GM19043 (cell line): ENCODE results near the gene TPK1.
A peak's percentile ranks its signal among the peaks of the same experiment; 100 is the strongest.

Experiments used
- ATAC-seq: cut with Tn5 transposase; IDR thresholded peaks from one replicate; pipeline ENCODE4 v1.9.1; 2021; ENCODE audit warnings: low read depth; ENCODE audit not compliant: unreplicated experiment

TPK1 gene

DNA sequence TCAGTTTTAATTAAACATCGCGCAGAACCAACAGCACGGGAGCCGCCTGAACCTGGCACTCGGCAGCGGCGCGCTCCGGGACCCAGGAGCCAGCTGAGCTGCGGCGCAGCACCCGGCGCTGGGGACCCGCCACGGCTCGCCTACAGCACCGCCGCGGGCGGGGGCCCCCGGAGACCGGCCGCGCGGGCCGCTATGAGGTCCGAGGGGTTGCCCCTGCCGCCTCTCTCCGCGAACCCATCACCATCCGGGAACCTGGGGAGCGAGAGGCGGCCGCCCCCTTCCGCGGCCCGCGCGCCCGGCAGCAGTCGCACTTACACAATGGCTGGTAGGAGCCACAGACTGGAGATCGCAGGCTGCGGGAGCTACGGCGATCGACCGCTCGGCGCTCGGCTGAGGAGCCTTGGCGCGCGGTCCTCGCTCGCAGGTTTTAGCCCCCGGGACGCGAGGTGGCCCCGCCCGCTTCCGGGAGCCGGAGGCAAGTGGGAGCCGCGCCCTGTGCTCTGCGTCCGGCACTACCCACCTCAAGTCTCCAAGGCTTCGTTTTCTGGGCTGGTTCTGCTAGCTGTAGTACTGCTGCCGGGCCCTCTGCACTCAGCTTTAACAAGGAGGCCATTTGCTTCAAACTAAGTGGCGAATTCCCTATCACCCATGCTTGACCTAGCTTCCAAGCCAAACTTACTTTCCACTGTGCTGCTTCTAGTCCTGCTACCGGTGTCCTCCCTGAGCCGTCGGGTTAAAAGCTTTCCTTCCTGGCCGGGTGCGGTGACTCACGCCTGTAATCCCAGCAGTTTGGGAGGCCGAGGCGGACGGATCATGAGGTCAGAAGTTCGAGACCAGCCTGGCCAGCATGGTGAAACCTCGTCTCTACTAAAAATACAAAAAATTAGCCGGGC, at the start of gene TPK1:
Gene TPK1 (minus strand): TSS at position 402 of the 893 bp plus-strand sequence. CDS start 451 bp downstream, outside the sequence.
- peak; percentile 77 for ATAC-seq

DNA sequence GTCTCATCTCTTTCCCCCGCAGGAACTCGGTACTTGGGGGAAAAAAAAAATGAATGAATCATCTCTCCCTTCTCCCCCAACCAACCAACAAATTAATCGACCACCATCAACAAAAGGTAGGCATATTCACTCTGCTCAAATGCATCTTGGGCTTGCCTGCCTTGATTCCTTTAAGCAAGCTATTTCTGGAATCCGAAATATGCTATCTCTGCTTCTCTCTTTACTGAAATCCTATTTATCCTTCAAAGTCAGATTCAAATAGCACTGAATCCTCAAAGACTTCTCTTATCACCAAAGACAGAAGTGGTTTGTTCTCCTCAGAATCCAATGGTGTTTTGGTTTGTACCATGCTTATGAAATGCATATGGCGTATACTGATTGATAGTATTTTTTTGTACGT, 49.6 kb upstream of the TPK1 start:
- ATAC-seq, result no peak

DNA sequence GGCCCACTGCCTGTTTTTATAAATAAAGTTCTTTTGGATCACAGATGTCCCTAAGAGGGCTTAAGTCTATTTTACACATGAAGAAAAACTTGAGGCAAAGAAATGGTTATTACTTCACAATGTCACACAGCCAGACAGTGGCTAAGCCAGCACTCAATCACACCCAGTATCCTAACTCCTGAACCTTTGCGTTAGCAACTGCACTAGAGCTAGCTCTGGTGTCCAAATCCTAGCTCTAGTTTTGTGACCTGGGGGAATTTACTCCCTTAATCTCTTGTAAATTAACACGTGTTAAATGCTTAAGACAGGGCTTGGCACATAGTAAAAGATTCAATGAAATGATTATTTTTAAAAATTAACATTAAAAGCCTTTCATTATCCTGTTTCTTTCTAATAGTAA, 49.0 kb upstream of the TPK1 start:
- ATAC-seq, result no peak

DNA sequence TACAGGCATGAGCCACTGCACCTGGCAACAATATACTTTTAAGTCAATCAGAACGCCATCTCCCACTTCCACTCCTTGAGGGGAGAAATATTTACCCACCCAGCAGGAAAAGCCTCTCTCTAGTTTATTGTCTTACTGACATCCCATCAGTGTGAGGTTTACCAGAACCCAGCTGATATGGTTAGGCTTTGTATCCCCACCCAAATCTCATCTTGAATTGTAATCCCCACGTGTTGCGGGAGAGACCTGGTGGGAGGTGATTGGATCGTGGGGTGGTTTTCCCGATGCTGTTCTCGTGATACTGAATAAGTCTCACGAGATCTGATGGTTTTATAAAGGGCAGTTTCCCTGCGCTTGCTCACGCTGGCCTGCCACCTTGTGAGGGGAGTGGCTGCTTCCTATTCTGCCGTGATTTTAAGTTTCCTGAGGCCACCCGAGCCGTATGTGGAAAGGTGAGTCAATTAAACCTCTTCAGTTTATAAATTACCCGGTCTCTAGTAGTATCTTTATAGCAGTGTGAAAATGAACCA, 37.5 kb upstream of the TPK1 start:
- ATAC-seq, result no peak

DNA sequence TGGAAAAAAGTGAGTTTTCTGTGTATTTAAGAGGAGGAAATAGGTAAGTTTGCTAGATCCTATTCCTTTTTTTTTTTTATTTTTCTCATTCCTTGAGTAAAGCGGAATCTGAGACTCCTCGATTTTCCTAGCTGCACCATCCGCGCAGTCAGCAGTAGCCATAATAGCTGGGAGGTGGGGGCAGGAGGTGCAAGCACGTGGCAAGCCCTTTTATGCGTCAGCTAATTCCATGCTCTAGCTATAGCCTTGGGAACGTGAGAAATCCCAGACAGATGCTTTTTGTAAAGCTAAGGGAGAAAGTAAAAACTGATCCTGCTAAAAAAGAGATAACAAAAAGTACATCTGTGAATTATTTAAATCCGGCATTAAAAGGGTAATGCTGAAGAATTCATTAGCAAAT, 33.2 kb upstream of the TPK1 start:
- no peak for ATAC-seq

DNA sequence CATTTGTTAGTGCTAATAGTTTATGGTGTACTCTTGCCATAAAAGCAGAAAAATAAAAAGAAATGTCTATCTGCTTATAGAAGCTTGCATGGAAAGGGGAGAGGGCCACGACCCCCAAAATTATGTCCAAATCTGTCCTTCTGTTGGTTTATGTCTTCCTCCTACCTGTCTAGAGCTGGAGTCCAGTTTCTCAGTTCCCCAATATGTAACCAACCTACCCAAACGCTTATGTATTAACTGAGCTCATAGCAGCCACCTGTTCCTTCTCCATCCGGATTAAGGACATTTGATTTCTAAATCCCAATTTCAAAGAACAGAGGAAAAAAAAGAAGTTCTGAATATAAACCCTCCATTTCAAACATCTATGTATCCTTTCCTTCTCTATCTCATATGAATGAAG, 30.3 kb upstream of the TPK1 start:
- no peak for ATAC-seq

DNA sequence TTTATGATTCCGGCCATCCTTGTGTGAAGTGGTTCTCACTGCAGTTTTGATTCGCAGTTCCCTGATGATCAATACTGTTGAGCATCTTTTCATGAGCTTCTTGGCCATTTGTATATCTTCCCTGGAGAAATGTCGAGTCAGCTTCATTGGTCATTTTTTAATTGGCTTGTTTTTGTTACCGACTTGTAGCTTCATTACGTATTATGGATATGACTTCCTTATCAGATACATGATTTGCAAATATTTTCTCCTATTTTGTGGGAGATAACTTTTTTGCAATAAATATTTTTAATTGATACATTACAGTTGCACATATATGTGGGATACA, 27.4 kb upstream of the TPK1 start:
- ATAC-seq, result no peak

DNA sequence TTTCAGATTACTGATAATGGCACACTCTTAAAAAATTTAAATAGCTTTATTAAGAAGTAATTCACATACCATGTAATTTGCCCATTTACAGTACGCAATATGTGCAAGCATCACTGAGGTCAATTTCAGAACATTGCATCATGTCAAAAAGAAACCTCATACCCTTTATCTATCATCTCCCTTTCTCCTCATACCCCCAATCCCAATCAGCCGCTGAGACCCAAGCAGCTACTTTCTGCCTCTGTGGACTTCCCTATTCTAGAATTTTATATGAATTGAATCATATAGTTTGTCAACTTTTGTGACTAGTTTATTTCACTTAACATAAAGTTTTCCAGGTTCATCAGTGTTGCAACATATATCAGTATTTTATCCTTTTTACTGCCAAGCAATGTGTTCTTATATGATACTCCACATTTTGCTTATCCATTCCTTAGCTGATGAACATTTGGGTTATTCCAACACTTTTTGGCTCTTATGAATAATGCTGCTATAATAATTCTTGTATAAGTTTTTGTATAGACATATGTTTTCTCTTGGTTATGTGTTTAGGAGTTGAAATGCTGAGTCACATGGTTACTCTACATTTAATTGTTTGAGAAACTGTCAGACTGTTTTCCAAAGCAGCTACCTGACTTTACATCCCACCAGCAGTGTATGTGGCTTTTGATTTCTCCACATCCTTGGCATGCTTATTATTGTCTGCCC, 26.9 kb upstream of the TPK1 start:
- no peak for ATAC-seq

DNA sequence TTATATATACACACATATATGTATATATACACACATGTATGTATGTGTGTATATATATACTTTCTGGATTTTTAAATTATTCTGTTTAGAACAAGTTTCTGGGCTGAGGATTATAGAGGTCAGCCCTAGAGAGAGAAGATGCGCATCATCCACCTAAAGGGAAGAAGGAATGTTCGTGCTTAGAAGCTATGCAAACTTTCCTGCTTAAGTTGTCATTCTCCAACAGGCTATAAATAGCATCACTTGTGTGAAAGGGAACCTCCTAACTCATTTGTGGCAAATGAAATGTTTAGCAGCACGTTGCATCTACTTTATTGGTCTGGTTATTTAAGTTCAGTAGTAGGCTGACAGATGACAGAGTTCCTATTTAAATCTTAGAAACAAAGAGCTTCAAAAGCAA, 23.9 kb upstream of the TPK1 start:
- no peak for ATAC-seq

DNA sequence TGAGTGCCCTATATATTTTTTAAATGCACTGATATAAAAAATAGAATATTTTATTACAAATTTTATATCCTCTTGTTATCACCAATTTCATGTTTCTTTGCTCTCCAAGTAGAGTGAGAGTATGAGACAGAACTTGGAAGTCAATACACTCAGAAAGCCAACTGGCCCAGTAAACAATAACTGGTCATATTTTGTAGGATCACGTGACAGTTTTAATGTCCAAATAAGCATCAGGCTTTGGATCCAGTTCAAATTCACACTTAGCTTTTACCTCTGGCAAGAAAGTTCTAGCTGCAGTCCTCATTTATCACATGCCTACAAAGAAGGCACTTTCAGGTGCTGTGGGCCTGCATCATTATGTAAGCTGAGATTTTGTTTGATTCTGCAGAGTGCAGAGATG, 21.6 kb upstream of the TPK1 start:
- no peak for ATAC-seq

DNA sequence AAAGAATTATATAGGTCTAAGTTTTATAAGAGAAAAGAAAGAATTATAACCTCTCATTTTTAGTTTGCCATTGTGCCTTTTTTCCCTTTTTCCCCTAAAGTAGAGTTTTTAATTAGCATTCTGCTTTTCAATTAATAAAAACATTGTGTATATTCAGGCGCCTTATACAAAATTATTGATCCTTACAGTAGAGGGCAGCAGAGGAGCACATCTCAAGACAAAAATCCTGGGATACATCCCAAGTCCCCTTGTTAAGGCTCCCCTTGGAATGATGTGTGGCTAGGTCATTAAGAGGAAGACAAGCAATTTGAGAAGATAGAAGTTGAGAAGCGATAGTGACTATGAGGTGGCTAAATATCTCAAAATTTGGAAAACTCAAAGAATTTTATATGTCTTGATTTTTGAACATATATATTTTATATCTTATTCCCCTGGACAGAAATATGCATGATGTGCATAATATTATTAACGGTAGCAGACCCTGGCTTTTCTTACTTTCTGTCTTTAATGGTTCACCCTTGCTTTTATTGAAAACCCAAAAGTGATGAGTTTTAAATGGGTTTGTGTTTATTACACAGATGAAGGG, 19.1 kb upstream of the TPK1 start:
- no peak for ATAC-seq

DNA sequence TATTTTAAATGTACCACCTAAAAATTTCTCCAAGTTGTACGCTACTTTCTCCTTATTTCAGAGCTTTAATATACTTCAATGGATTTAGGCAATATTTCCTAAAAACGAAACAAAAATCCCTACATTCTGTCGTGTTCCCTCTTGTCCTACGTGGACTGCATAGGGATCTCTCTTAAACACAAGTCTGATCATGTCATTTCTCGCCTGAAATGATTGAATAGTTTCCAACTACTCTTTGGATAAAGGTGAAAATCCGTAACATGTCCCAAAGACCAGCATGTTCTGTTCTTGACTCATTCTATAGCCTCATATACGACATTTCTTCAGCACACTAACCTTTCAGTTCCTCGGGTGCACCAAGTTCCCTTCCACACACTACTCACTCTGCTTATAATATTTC, 17.7 kb upstream of the TPK1 start:
- ATAC-seq, result no peak

DNA sequence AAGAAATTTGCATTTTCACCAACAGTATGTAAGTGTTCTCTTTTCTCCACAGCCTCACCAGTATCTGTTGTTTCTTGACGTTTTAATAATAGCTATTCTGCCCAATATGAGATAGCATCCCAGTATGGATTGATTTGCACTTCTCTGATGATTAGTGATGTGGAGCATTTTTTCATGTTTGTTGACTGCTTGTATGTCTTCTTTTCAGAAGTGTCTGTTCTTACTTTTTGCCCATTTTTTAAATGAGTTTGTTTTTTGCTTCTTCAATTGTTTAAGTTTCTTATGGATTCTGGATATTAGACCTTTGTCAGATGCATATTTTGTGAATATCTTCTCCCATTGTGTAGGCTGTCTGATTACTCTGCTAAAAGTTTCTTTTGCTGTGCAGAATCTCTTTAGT, 12.2 kb upstream of the TPK1 start:
- no peak for ATAC-seq

DNA sequence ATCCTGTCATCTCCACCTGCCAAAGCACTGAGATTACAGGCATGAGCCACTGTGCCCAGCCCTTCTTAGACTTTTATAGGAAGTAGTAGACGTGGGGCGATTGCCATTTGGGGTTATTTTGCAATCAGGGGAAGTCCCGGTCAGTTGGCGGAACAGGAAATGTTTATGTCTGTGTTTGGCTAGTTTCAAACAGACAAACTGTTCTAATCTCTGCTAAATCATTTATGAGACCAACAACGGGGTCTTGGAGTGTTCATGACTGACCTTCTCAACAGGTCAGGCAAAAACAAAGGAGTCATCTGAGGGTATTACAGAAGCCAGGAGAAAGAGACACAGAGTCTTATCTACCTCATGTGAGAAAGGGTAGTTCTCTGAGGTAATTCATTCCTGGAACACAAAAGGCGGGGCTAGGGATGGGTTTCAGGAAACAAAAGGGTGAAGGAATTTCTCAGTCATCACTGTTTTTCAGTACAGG, 6.6 kb upstream of the TPK1 start:
- ATAC-seq, result peak; percentile 92

DNA sequence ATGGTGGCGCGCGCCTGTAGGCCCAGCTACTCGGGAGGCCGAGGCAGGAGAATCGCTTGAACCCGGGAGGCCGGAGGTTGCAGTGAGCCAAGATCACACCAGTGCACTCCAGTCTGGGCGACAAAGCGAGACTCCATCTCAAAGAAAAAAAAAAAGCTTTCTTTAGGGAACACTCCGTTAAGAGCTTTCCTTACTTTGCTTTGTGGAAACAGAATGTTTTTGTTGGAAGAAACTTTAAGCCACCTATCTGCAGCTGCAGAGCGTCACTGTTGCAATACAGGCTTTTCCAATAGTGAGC, 641 bp upstream of the TPK1 start:
- ATAC-seq, result no peak

DNA sequence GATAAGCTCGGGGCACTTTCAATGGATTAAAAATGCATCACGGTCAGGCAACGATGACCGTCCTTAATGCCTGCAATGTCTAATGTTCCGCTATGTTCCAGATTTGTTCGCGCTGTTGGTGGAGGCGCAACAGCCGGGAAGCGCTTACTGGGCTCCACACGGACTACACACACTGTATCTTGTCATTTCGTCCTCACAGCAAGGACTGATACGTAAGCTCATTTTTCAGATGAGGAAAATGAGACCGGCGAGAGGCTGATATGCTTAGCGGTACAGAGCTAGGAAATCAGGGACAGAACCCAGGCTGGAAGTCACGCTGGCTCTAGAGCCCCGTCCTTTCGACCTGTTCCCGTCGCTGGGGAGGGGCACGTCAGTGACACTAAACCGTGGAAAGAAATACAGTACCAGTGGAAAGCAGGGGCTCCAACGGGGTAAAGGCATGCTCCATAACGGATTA, 670 bp downstream of the TPK1 start:
- peak; percentile 31 for ATAC-seq

DNA sequence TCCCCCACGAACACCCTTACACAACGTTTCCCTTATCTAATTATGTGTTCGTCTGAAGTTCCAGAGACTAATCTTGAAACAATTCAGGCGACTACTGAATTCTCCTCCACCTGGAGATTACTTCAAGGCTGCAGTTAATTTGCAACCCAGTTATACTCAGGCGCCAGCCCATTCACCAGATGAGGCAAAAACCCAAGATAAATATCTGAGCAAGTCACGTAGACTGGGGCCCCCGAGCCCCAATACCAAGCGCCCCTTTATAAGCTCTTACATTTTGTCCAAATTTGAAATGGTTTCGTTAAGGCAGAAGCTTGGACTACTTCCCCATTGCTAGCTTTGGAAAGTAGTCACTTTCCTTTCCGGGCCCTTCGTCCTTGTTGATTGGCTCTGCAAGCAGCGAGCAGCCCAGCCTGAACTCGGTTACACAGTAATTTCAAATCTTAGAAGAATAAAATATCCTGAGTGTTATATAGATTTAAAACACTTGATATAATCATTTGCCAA, 1.2 kb downstream of the TPK1 start:
- peak; percentile 37 for ATAC-seq

DNA sequence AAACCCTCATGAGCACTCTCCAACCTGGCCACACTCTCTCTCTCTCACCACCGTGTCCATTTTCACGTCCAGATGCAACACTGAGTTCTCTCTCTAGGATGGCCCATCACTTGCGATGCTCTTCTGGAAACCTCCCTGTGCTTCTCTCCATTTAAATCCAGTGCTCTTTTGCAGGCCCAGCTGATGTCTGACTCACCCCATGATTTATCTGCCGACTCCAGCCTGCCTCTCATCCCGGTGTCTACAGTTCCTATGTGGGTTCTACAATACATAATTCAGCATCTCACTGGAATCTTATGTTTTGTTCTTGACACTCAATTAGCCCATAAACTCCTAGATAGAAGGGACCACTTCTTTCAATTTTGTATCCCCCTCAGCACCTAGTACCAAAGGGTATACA, 5.0 kb downstream of the TPK1 start:
- ATAC-seq, result no peak

DNA sequence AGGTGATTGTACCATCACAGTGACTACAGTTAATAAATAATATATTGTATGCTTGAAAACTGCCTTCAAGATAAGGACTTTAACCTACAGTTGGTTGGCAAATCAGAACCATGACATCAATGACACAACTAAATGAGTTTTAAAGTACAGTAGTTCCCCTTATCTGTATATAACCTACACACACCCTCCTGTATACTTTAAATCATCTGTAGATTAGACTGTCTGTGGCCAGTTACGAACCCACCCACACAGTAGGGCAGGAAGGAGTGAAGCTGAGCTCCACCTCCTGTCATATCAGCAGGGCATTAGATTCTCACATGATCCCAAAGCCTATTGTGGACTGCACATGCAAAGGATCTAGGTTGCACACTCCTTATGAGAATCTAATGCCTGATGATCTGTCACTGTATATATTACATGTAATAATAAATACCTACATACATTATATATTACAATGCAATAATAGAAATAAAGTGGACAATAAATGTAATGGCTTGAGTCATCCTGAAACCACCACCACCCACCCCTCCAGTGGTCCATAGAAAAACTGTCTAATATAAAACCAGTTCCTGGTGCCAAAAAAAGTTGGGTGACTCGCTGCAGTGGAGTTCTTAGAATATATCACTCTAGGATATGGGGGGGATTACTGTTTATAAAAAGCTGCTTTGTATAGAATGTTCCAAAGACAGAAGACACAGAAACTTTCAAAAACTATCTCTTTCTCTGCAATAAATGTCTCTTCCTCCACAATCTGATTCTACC, 5.6 kb downstream of the TPK1 start:
- no peak for ATAC-seq

DNA sequence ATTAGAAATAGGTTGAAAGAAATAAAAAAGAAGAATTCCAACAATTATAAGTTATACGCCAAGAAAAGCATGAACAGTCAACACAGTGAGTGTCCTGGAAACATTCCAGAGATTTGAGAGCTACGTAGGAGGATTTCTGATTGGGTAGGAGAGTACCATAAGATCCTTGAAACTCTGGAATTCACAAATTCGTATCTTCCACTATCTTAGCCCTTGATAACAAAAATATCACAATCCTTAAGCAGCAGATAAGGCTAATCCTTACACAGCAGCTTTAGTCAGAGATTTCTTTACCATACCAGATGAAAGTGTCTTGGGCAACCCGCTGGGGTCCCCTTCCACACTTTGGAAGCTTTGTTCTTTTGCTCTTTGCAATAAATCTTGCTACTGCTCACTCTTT, 8.2 kb downstream of the TPK1 start:
- ATAC-seq, result no peak

DNA sequence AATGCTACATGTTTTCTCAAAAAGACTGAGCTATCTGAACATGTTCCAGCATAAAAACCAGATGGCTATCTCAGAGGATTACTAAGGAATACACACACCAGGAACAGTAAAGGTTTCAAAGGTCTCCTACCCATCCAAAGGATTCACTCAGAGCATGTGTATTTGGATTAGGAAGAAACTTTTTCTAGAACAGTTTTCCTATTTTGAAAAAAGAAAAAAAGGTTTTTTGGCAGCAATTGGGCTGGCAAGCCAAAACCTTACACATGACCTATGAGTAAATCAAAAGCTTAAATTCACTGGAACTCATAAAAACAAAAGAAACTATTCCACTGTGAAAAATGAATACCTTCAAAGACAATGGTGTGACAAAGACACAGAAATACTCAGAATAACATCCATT, 9.6 kb downstream of the TPK1 start:
- ATAC-seq, result no peak
